Common myeloid progenitor, CD34-positive (primary cell): ENCODE measurements around the gene FXYD6. TPM values are rescaled to one million over a fixed set of nuclear protein-coding genes. Genes with fewer than 3 reads are reported as not detected.
"Not testable (repeated sequence)": the region's sequence is repeated elsewhere in the genome, so short reads cannot be mapped to it uniquely, and the experiment has no call there.

Experiments used
- CTCF ChIA-PET: fragments of 350-600 bp; sonication (Branson Sonifier 250); formaldehyde crosslinking; loops from one replicate; lab custom pipeline; 2021; ENCODE audit warnings: antibody characterized with exemption; lab: Charles Lee
- POLR2A ChIA-PET: fragments of 350-600 bp; sonication (Branson Sonifier 250); formaldehyde crosslinking; loops from one replicate; lab custom pipeline; 2021; ENCODE audit warnings: antibody characterized with exemption; lab: Charles Lee
- DNase-seq, 3 donors: peaks; one replicate each; pipeline versions ENCODE4 v3.0.0 to v3.0.0-alpha.2; 2013
- H3K27ac ChIP-seq, 2 experiments: 1 replicate in 1 of 2; 2 replicates in 1 of 2; pipeline ENCODE4 v1.7.0; 2013; ENCODE audit warnings: inconsistent platforms in 2 of 2, low read length in 2 of 2, mild to moderate bottlenecking in 2 of 2, low read depth in 1 of 2, moderate library complexity in 1 of 2; ENCODE audit not compliant: severe bottlenecking in 2 of 2, insufficient read depth in 1 of 2, poor library complexity in 1 of 2
- H3K27me3 ChIP-seq, 5 experiments: replicated peaks in 2 of 5; 1 replicate in 3 of 5; 2 replicates in 2 of 5; pipeline versions ENCODE4 v1.6.1 to v1.7.0; 2013; ENCODE audit warnings: low read length in 4 of 5, mild to moderate bottlenecking in 2 of 5, moderate library complexity in 2 of 5, inconsistent platforms in 1 of 5; ENCODE audit not compliant: insufficient read depth in 5 of 5, control insufficient read depth in 4 of 5
- H3K36me3 ChIP-seq, 4 experiments: 1 replicate in 2 of 4; 2 replicates in 2 of 4; pipeline versions ENCODE4 v1.6.1 to v1.7.0; 2013; ENCODE audit warnings: low read length in 3 of 4, control low read depth in 1 of 4, mild to moderate bottlenecking in 1 of 4; ENCODE audit not compliant: control insufficient read depth in 4 of 4, insufficient read depth in 4 of 4
- H3K4me1 ChIP-seq, 4 experiments: 1 replicate in 3 of 4; 2 replicates in 1 of 4; pipeline versions ENCODE4 v1.6.1 to v1.7.1; 2013; ENCODE audit warnings: low read length in 3 of 4, mild to moderate bottlenecking in 3 of 4, control low read depth in 1 of 4, inconsistent platforms in 1 of 4, moderate library complexity in 1 of 4; ENCODE audit not compliant: control insufficient read depth in 4 of 4, insufficient read depth in 4 of 4; ENCODE audit errors: control extremely low read depth in 1 of 4
- H3K4me3 ChIP-seq, 7 experiments: 1 replicate in 4 of 7; 2 replicates in 3 of 7; pipeline versions ENCODE4 v1.5.1 to v1.7.0; 2013; ENCODE audit warnings: mild to moderate bottlenecking in 7 of 7, low read length in 6 of 7, moderate library complexity in 6 of 7, inconsistent platforms in 2 of 7, low read depth in 2 of 7, control low read depth in 1 of 7; ENCODE audit not compliant: insufficient read depth in 4 of 7, control insufficient read depth in 1 of 7; ENCODE audit errors: extremely low read depth in 1 of 7
- H3K9me3 ChIP-seq, 5 experiments: 1 replicate in 4 of 5; 2 replicates in 1 of 5; pipeline versions ENCODE4 v1.6.1 to v1.7.1; 2013; ENCODE audit warnings: low read length in 4 of 5, mild to moderate bottlenecking in 2 of 5, inconsistent platforms in 1 of 5, low read depth in 1 of 5, moderate library complexity in 1 of 5; ENCODE audit not compliant: control insufficient read depth in 4 of 5, insufficient read depth in 2 of 5; ENCODE audit errors: control extremely low read depth in 1 of 5
- WGBS: methylation state at CpG from one replicate; pipeline ENCODE4 v1.1.5; 2013; ENCODE audit not compliant: insufficient coverage; 5-methylcytosine and 5-hydroxymethylcytosine counted together
- polyA plus RNA-seq: library from polyadenylated mRNA; unstranded; fragments of 120-200 nt; gene quantifications from one replicate; pipeline ENCODE4 v1.2.1, GENCODE V29; 2013

The FXYD6 gene, protein sequence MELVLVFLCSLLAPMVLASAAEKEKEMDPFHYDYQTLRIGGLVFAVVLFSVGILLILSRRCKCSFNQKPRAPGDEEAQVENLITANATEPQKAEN
- polyA plus RNA-seq, result 3.7 TPM

- WGBS, result 0% methylated on average over 34 of the region's 63 CpGs
- Histone ChIP-seq H3K36me3 (no peaks in the 10 kb centered on the region), H3K9me3 (no peaks in the 10 kb centered on the region), H3K27me3 (peaks cover 0 to 41% (median 13%) of the 10 kb centered on the region in 5 experiments), H3K4me1 (peaks cover 8 to 48% (median 44%) of the 10 kb centered on the region in 4 experiments), H3K4me3 (peak within 1 kb of the TSS; percentile 19 to 75 (median 66)), H3K27ac (no peak within 1 kb of the TSS)
- CTCF ChIA-PET, result interaction anchor here (0.8 to 1.8 kb wide), 7 partner anchors 12 to 69 kb away, joined by 3 to 5 read pairs (median 4); no protein-coding TSS in a partner anchor
- POLR2A ChIA-PET, result no interaction called here
- peak in 2 of 3 donors; percentile 12 to 31 for DNase-seq
Measured at GRCh38 chr11:117876341-117877119, at the start of gene FXYD6. Gene FXYD6, minus strand, starts transcription at chr11:117876658. Its CDS starts 33,882 bp downstream, at chr11:117842776.

DNA sequence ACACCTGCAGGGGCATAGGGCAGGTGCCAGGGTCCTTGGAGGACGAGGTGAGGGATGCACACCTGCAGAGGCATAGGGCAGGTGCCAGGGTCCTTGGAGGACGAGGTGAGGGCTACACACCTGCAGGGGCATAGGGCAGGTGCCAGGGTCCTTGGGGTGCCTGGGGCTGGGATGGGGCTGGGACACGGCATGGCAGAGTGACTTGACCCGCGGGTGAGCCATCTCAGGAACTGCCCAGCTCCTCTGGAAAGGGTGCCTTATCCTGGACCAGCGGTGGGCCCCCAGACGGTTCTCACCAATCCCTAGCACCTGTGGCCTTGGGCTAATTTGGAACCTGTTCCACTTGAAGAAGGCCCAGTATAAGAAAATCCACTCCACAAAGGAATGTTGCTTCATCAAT, 49.7 kb upstream of the FXYD6 start:
- H3K27me3 ChIP-seq, POLR2A ChIA-PET, H3K9me3 ChIP-seq, H3K36me3 ChIP-seq, H3K27ac ChIP-seq, DNase-seq, H3K4me3 ChIP-seq: not testable (repeated sequence)
- peaks cover 11 to 35% (median 27%) of the 10 kb centered on the region in 4 experiments for H3K4me1 ChIP-seq
- WGBS, result 88% methylated on average over 5 of the region's 7 CpGs
- CTCF ChIA-PET, result interaction anchor here (0.8 to 13.0 kb wide), 3 partner anchors 12 to 99 kb away, joined by 3 to 123 read pairs (median 3); no protein-coding TSS in a partner anchor

GRCh38 chr11:117925198-117925925, 48.9 kb upstream of the FXYD6 start:
- ChIA-PET CTCF (interaction anchor here (0.8 to 13.0 kb wide), 6 partner anchors 11 to 98 kb away, joined by 3 to 123 read pairs (median 3); no protein-coding TSS in a partner anchor), POLR2A (no interaction called here)
- no peaks in the 10 kb centered on the region for H3K27me3 ChIP-seq
- no peak for DNase-seq
- H3K9me3 ChIP-seq, result no peaks in the 10 kb centered on the region
- no peak overlapping the region for H3K27ac ChIP-seq
- peaks cover 11 to 26% (median 19%) of the 10 kb centered on the region in 4 experiments for H3K4me1 ChIP-seq
- no peaks in the 10 kb centered on the region for H3K36me3 ChIP-seq
- H3K4me3 ChIP-seq, result no peak overlapping the region
- 100% methylated on average over 7 of the region's 11 CpGs for WGBS

DNA sequence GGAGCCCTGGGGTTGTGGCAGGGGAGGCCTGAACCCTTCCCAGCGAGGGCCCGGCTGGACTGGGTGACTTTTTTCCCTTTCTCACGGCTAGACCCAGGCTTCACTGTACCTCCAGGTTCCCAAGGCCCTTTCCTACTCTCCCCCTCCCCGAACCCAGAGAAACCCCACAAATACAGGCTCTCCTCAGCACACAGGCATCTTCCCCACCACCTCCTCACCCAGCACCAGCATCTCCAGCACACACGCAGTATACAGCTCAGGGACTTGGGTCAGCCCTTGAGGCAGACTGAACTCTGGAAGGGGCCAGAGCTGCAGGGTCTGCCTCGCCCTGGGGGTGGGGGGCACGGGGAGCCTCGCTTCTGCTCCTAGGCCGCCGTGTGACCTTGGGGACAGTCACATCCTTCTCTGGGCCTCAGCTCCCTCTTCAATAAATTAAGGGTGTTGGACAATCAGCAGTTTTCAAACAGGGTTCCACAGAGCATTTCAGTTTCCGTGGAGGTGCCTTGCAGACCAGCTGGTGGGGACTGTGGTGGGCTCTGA, 48.2 kb upstream of the FXYD6 start:
- CTCF ChIA-PET, result interaction anchor here (1.0 to 1.5 kb wide), 5 partner anchors 12 to 82 kb away, joined by 3 to 6 read pairs (median 3); no protein-coding TSS in a partner anchor
- H3K4me1 ChIP-seq, result peaks cover 9 to 20% (median 12%) of the 10 kb centered on the region in 4 experiments
- POLR2A ChIA-PET, result interaction anchor here (0.6 kb wide), 1 partner anchor 117 kb away, joined by 4 read pairs; no protein-coding TSS in a partner anchor
- H3K4me3 ChIP-seq, result no peak overlapping the region
- DNase-seq, result no peak
- H3K36me3 ChIP-seq, result no peaks in the 10 kb centered on the region
- H3K27me3 ChIP-seq, result no peaks in the 10 kb centered on the region
- no peak overlapping the region for H3K27ac ChIP-seq
- 97% methylated on average over 8 of the region's 11 CpGs for WGBS
- H3K9me3 ChIP-seq, result no peaks in the 10 kb centered on the region

DNA sequence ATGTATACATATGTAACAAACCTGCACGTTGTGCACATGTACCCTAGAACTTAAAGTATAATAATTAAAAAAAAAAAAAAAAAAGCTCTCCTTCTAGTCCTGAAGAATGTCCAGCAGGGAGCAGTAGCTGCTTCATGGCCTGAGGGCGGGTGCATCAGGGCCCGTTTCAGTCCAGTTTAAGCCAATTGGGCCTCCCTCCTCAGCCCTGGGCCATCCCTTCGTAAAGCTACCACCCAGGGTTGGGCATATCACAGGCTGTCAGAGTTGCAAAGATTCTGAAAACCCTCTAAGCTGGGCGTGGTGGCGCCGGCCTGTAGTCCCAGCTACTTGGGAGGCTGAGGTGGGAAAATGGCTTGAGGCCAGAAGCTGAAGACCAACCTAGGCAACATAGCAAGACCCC, 47.3 kb upstream of the FXYD6 start:
- 100% methylated on average over 2 of the region's 7 CpGs for WGBS
- ChIA-PET CTCF (interaction anchor here (1.2 to 1.5 kb wide), 5 partner anchors 9 to 24 kb away, joined by 3 to 6 read pairs (median 4); no protein-coding TSS in a partner anchor), POLR2A (no interaction called here)
- Histone ChIP-seq H3K27ac (no peak overlapping the region), H3K36me3 (no peaks in the 10 kb centered on the region), H3K4me3 (no peak overlapping the region), H3K9me3 (no peaks in the 10 kb centered on the region), H3K4me1 (peaks cover 3 to 15% (median 10%) of the 10 kb centered on the region in 4 experiments), H3K27me3 (no peaks in the 10 kb centered on the region)
- DNase-seq, result no peak

GRCh38 chr11:117923275-117923674, 46.8 kb upstream of the FXYD6 start:
- POLR2A ChIA-PET, result interaction anchor here (0.5 kb wide), 1 partner anchor 359 kb away, joined by 3 read pairs; no protein-coding TSS in a partner anchor
- CTCF ChIA-PET, result interaction anchor here (1.2 to 1.5 kb wide), 5 partner anchors 10 to 24 kb away, joined by 3 to 6 read pairs (median 4); no protein-coding TSS in a partner anchor
- H3K9me3 ChIP-seq, result no peaks in the 10 kb centered on the region
- H3K36me3 ChIP-seq, result no peaks in the 10 kb centered on the region
- no peaks in the 10 kb centered on the region for H3K27me3 ChIP-seq
- 100% methylated on average over 3 of the region's 4 CpGs for WGBS
- no peak overlapping the region for H3K4me3 ChIP-seq
- peaks cover under 1 to 10% (median 6%) of the 10 kb centered on the region in 4 experiments for H3K4me1 ChIP-seq
- no peak overlapping the region for H3K27ac ChIP-seq
- no peak for DNase-seq
